KG1 (cell line): Measurements from ENCODE around the gene OST4.
A peak's percentile ranks its signal among the peaks of the same experiment; 100 is the strongest.
"Not testable (repeated sequence)": the region's sequence is repeated elsewhere in the genome, so short reads cannot be mapped to it uniquely, and the experiment has no call there.

Experiments
- DNase-seq: peaks from one replicate; lab custom pipeline; 2025; lab: John Stamatoyannopoulos, UW

OST4 gene

DNA sequence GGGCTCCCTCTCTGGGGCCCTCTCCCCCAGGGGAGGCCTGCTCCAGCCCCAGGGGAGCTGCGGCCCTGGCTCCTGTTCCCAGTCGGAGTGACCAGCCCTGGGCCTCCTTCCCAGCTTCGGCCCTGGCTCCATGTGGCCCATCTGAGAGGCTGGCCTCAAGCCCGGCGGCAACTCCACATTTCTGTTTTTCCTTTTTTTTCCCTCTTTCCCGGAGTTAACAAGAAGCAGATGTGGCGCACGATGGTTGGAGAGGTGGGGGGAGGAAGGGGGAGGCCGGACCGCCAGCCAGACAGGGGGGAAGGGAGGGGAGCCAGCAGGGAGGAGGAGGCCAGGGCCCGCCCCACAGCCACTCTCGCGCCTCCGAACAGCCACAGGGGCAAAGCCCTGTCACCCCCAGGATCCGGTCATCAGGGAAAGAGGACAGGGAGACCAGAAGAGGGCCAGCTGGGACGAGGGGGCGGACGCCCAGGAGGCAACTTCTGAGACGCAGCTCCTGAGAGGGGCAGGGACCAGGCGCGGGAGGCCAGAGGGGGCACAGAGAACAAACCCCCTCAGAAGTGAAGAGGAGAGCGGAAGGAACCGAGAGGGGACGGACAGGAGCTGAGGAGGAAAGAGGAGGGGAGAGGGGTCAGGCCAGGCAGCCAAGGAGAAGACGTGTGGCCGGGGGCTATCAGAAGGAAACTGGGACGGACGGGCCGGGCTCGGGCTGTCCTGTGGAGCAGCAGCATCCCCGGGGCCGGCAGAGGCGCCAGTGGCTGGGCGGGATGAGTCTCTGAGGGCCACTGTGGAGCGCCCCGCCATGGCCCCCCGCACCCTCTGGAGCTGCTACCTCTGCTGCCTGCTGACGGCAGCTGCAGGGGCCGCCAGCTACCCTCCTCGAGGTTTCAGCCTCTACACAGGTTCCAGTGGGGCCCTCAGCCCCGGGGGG lies 7.1 kb upstream of the OST4 start, which contains the start of gene EMILIN1:
Gene EMILIN1 (plus strand): TSS at position 349 of the 928 bp plus-strand sequence. CDS start 451 bp downstream, at position 800.
- DNase-seq: no peak

DNA sequence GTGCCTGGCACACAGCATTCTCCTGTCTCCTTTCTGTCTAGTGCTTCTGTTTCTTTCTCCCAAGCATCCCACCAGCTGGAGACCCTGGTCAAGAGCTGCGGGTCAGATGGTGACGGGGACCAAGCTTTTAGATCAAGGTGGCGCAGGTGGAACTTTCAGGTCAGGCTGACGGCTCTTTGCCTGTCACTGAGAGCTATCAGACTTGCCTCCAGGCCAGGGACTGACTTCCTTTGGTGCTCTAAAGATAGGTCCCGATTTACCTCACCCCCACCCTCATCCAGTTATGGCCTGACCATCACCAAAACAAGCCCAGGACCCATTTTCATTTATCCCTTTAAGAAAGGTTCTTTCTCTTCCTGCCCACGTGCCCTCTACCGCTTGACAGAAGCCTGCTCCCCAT lies 5.8 kb upstream of the OST4 start:
- no peak for DNase-seq

DNA sequence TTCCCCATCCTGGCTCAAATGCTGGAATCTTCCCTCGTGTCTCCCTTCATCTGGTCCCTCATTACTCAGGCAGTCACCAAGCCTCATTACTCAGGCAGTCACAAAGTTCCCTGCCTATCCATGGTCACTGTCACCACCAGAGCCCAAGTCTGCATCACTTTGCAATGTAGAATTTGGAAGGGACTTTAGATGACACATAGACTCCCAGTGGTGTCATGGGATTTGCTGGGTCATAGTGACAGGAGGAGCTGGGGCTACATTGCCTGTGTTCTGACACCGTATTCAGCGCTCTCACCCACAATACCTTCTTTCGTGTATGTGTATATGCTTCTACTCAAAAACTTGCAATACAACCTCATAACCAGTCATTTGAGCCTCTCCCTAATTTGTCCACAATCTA lies 4.9 kb upstream of the OST4 start:
- DNase-seq: no peak

DNA sequence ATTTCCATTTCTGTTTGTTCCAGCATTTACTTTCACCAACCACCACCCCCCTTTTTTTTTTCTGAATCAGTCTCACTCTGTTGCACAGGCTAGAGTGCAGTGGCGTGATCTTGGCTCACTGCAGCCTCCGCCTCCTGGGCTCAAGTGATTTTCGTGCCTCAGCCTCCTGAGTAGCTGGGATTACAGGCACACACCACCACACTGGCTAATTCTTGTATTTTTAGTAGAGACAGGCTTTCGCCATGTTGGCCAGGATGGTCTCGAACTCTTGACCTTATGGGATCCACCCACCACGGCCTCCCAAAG lies 4.1 kb upstream of the OST4 start:
- DNase-seq: not testable (repeated sequence)

DNA sequence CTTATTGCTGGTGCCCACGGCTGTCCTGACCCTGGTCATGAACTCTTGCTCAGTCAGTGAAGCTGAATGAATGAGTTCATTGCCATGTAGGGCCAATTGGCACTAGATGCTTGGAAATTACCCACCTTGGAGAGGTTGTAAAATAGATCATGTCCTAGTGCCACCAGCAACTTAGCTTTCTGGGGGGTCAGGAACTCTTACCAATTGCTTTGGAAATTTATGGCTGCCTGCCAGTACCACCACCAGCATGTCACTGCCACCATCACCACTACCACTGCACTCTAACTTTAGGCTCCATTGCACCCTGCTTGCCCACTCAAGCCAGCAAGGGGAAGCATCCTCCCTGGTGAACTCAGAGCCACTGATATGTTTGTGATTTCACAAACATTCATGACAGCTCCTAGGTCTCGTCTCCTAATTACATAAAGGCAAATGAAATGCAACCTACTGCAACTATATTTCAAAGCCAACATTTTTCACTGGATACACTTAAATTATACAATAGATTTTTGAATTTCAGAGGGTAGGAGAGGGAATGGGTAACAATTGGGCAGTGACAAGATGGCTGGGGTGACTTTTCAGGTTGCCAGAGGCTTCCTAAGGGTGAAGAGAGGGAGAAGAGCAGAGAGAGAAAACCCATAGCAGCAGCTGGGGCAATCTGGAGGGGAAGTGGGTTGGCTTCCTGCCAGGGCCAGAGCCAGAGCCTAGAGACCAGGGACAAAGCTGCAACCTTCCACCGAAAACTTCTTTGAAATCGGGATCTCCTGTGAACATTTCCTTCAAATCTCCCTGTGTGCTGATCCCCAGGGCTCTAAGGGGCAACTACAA lies 3.5 kb upstream of the OST4 start:
- DNase-seq: peak; percentile 46

DNA sequence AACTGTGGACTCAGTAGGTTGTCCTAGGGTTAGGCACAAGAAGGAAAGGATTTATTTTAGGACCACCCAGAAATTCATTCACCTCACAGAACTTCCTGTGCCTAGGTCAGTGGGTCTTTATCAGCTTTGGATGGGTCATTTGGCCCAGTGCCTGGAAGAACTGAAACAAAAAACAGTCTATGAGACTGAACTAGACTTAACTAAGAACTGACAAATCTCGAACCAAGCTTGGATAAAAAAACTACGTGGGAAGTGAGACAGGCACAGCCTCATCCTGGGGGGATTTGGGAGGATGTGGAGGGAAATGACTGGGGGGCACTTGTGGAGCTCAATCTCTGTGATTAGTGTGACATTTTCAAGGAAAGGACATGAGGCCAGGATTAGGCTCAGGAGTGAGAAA lies 2.3 kb upstream of the OST4 start:
- DNase-seq: no peak

DNA sequence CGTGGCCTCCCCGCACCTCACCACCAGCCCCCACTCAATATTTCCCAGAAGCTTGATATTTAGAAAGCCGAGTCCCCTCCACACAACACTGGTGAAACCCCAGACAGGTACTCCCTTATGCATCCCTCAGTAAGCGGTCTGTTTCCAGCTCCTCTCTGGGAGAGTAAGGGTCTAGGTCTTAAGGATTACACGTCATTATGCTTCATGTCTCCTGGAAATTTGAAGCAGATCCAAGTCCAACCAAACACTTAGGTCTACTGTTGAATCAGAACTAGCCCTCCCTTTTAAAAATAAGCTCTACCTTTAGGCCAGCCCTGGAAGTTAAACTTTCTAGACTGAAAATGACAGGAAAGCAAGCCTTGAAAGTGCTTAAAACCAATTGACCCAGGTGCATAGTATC lies 1.5 kb upstream of the OST4 start:
- no peak for DNase-seq

DNA sequence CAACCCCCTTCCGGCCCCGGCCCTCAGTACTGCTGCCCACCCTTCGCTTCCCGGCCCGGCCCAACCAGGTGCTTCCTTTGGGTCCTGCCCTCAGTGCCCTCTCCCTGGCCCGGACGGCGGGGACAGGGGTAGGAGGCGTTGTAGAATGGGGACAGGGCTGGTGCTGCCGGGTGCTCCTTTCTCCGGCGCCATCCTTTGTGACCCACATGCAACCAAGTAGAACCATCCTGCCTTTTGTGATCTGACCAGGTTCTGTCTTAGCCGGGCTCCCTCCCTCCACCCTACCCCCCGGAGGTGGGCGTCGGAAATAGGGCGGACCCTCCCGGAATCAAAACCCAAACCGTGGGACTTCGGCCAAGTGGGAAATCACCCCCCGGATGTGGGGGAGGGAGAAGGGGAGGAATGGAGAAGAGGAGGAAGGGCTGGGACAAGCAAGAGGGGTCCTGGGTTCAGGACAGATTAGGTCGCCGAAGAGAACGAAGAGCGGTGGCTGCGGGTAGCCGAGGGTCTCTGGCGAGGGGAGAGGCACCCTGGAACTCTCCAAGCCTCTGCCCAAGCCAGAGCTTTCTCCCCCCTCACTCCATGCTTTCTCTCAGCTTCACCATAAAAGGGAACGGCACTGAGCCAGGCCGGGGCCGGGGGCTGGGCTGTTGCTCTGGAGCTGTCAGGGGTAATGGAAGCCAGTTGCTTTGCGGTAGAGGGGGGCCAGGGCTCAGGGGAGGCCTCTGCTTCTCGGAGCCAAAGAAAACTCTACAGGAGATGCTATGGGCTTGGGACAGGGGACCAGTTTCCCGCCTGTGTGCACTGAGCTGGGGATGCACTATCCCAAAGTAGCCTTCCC lies 756 bp upstream of the OST4 start:
- DNase-seq: no peak

DNA sequence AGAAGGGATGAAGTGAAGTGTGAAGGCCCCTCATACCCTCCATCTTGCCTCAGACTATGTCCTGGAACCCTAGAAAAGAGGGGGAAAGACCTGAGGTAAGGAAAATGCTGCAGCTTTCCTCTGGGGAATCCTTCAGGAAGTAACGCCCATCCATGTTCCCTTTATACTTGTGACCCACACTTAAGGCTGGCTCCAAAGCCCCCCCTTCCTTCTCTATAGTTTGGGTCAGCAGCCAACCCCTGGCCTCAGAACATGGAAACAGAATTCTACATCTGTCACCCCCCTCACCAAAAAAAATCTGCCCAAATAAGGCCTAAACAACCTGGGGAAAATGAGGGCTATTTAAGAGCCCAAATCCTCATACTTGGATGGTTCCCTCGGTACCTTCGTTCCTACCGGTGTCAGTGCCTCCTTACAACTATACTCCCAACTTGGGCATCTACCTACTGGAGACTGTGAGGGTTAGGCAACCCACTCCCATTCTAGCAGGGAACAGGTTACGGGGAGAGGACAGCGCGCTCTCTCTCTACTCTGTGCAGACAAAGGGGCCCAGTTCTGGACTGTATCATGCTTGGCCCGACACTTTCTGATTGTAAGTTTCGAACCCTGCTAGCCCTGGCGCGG lies 689 bp downstream of the OST4 start:
- DNase-seq: no peak

DNA sequence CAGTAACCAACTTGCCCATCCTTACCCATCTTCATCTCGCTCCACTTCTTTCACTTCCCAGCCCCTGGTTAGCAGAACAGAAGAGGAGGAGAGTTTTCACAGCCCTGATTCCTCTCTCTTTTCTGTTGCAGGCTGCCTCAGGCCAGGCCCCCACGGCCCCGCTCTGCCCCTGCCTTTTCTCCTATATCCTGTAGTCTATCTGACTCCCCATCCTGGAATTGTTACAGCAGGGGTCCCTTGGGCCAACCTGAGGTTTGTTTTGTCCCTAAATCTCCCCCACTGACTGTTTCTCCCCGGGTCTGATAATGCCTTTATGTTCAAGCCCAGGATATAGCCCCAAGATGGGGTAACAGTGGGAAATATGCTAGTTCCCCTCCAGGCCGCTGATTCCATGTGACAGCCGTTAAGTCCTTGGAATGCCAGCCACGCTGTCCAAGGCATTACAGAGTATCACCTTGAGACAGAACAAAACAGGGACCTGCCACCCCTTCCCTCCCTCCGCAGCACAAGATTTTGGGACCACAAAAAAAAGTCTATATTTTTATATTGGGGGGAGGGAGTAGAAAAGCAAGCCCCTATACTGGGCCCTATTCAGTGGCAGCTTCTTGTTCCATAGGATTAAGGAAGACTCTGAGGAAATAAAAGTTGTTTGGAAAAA lies 1.4 kb downstream of the OST4 start:
- no peak for DNase-seq

DNA sequence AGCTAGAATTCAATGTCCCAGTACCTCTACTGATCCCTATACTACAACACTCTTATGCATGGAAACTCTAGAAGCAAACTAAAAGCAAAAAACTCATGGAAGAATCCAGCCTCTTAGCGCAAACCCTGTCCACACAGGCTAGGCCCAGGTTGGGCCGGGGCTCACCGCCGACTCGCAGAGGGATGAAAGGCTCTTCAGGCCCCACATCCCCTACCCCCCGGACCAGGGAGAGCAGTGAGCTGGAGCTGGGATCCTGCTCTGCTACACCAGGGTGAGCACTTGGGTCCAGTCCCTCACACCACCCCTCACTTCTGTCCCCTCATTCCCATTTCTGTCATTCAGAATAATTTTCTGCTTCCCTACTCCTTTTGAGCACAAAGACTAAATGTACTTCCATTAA lies 2.0 kb downstream of the OST4 start:
- DNase-seq: no peak

DNA sequence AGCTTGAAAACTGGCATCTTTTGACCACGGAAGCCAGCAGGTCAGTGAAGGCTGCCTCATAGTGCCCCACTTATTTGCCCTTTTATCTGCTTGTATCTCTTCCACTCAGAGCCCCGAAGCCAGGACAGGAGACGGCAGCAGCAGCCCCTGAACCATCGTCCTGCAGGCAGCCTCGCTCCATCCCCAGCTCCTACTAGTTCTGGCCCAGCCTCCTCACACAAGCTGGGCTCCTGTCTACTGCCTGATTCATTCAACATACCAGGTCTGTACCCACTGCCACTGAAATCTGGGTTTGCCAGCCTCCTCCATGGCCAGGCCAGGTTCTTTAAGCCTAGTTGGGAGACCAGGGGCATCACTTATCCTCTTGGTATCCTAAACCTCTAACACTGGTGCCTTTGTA lies 4.1 kb downstream of the OST4 start:
- no peak for DNase-seq

DNA sequence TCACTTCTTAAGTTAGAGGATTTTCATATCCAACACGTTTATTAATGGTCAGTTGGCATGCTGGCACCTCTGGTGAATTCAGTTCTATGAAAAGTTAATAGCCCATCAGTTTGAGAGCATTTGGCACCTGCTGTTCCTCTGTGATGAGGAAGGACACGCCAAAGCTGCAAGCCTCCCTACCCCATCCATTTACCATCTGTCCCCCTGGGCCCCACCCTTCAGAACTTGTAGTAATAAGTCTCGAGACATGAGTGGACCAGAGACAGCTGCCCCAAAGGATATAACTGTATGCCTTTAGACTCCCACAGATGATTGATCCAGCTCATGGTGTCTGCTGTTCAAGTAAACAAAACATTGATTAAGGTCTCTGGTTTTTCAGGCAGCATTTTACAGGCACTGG lies 6.3 kb downstream of the OST4 start:
- DNase-seq: no peak

DNA sequence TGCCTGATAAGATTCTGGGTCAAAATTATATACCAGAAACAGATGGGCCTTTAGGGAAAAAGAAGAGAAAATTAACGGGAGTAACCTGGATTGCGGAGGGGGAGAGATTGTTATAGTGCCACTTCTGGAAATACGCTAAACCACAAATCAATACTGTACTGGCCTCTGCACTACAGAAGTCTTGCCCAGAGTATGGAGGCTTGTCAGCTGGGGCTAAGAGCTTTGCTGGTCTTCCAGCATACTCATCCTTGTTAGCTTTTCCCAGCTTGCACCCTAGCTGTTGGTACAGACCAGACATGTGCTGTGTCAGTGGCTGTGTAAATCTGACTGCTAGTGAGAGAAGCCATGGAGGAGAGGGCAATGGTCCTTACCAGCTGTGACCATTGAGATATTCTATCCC lies 11.1 kb downstream of the OST4 start:
- no peak for DNase-seq

DNA sequence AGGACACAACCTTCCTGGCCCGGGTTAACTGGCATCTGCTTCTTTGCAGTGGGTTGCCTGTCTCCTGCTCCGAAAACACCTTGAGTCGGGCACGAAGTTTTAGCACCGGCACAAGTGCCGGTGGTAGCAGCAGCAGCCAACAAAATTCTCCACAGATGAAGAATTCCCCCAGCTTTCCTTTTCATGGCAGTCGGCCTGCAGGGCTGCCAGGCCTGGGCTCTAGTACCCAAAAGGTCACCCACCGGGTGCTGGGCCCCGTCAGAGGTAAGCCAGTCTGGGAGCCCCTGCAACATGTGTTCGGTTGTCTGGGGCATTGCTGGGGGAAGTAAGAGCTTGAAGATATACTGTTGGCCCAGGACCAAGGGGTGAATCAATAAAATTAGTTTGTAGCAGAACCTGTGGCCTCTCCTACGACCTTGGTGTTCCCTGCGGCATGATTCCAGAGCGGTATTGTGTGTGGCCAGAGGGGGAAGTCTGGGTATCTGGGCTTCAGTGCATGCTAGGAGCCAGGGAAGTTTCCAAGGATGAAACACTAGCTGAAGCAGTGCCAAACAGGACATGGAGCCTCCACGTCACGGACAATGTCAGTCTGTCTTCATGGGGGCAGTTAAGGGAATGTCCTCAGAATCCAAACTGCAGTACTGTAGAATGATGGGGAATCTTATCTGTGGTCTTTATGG lies 12.2 kb downstream of the OST4 start:
- DNase-seq: no peak

DNA sequence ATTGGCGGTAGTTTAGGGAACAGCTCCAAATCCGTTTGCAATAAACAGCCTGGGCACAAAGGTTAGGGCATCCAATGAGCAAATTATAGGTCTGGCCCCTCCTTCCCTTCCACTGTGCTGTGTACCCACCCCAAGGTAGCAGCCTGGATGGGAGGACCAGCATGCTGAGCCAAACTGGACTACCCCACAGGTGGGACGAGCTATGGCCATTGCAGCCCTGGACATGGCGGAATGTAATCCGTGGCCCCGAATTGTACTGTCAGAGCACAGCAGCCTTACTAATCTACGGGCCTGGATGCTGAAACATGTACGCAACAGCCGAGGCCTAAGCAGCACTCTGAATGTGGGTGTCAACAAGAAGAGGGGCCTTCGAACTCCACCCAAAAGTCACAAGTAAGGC lies 13.2 kb downstream of the OST4 start:
- DNase-seq: no peak

DNA sequence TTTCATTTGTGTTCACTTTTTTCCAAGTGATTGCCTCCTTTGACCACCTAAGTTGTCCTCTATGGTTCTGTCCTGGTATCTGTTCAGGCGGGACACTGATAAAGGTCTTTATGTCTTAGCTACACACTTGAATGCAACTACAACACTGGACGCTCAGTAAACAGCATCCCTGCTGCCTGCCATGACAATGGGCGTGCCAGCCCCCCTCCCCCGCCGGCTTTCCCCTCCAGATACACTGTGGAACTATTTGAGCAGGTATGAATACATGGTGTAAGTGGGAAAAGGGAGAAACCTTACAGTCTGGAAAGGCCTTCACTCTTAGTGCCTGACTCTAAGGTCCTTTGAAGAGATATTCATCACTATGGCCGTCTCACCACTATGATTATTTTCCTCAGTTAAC lies 14.3 kb downstream of the OST4 start:
- no peak for DNase-seq

DNA sequence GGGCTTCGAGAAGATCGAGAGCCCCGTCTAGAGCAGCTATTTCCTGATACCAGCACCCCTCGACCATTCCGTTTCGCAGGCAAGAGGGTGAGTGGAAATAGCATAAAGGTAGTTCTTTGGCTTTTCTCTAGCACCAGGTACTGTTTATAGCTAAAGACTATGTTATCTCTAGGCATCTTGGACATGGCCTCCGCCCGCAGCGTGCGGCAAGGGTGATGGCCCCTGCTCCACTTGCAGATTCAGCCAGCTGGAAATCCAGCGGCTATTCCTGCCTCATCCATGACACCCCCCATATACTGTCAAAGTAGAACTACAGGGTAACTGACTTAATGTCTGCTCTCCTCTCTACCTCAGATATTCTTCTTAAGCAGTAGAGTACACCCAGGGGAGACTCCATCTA lies 16.7 kb downstream of the OST4 start:
- DNase-seq: no peak

DNA sequence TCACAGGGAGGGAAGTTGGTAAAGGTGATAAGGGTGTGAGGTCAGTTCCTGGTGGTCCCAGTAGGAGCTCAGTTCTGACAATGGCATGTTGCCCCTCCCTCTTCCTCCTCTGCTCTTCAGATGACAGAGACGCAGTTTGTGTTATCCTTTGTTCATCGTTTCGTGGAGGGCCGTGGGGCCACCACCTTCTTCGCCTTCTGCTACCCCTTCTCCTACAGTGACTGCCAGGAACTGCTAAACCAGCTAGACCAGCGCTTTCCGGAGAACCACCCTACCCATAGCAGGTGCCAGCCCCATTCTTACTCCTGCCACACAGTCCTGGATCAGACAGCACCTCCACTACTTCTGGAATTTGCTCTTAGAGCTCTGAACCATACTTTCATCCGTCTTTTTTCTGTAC lies 17.7 kb downstream of the OST4 start:
- DNase-seq: no peak

DNA sequence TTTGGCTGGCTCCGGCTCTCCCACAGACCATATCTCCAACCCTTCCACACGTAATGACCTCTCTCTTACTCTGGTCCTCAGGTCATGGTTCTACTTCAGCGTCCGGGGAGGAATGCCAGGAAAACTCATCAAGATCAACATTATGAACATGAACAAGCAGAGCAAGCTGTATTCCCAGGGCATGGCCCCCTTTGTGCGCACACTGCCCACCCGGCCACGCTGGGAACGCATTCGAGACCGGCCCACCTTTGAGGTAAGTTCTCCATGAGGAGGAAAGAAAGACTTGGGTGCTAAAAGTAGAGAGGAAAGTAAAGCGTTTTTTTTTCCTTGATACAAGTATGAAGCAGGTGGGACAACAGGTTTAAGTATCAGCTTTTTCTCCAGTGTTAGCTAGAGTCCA lies 18.1 kb downstream of the OST4 start:
- DNase-seq: no peak
